Keratinocyte (primary cell): ENCODE data around the gene FAM78B. TPM values are rescaled to one million over a fixed set of nuclear protein-coding genes. Genes with fewer than 3 reads are reported as not detected.

Experiments
- DNase-seq: peaks from one replicate; pipeline ENCODE4 v3.0.0-alpha.2; 2011; ENCODE audit warnings: low read depth, missing footprints, low spot score
- FAIRE-seq: peaks from 2 replicates; lab custom pipeline; 2011; peaks lifted over from hg19 to GRCh38; lab: Jason Lieb, UNC
- H2AFZ ChIP-seq: 2 replicates; pipeline ENCODE4 v1.6.0; 2012; ENCODE audit warnings: low read length, control low read depth, inconsistent platforms; ENCODE audit not compliant: control insufficient read depth
- H3K27ac ChIP-seq: 2 replicates; pipeline ENCODE4 v1.5.1; 2011; ENCODE audit warnings: low read length; ENCODE audit not compliant: control insufficient read depth, insufficient read depth
- H3K27me3 ChIP-seq: 3 replicates; pipeline ENCODE4 v1.6.0; 2011; ENCODE audit warnings: low read length; ENCODE audit not compliant: control insufficient read depth, insufficient read depth; ENCODE audit errors: extremely low read depth
- H3K36me3 ChIP-seq, 2 experiments: 2 replicates in 1 of 2; 3 replicates in 1 of 2; pipeline ENCODE4 v1.5.1; 2011; ENCODE audit warnings: low read length in 2 of 2, mild to moderate bottlenecking in 1 of 2; ENCODE audit not compliant: control insufficient read depth in 2 of 2, insufficient read depth in 2 of 2; ENCODE audit errors: extremely low read depth in 1 of 2
- H3K4me1 ChIP-seq: 3 replicates; pipeline ENCODE4 v1.5.1; 2011; ENCODE audit warnings: low read length; ENCODE audit not compliant: control insufficient read depth, insufficient read depth; ENCODE audit errors: extremely low read depth
- H3K4me2 ChIP-seq: 3 replicates; pipeline ENCODE4 v1.6.0; 2011; ENCODE audit warnings: low read depth, low read length; ENCODE audit not compliant: control insufficient read depth, insufficient read depth; ENCODE audit errors: extremely low read depth
- H3K4me3 ChIP-seq, 3 experiments: fragments of 200-600 bp in 1 of 3; sonication (generic) in 1 of 3; 2 replicates in 2 of 3; 3 replicates in 1 of 3; pipeline ENCODE4 v1.5.1; 2011 to 2016; ENCODE audit warnings: low read length in 3 of 3, mild to moderate bottlenecking in 3 of 3, control low read depth in 2 of 3, inconsistent platforms in 1 of 3, low read depth in 1 of 3, mixed read lengths in 1 of 3, mixed run types in 1 of 3, moderate library complexity in 1 of 3; ENCODE audit not compliant: control insufficient read depth in 2 of 3, insufficient read depth in 2 of 3; ENCODE audit errors: extremely low read depth in 1 of 3
- H3K79me2 ChIP-seq: 2 replicates; pipeline ENCODE4 v1.6.0; 2012; ENCODE audit warnings: low read length; ENCODE audit not compliant: control insufficient read depth, insufficient read depth
- H3K9ac ChIP-seq: 3 replicates; pipeline ENCODE4 v1.6.0; 2011; ENCODE audit warnings: low read length; ENCODE audit not compliant: control insufficient read depth, insufficient read depth; ENCODE audit errors: extremely low read depth
- H3K9me1 ChIP-seq: 3 replicates; pipeline ENCODE4 v1.6.0; 2011; ENCODE audit warnings: low read length; ENCODE audit not compliant: control insufficient read depth, insufficient read depth; ENCODE audit errors: extremely low read depth
- H3K9me3 ChIP-seq: 2 replicates; pipeline ENCODE4 v1.5.1; 2012; ENCODE audit warnings: low read depth, low read length; ENCODE audit not compliant: control insufficient read depth
- H4K20me1 ChIP-seq: 3 replicates; pipeline ENCODE4 v1.6.0; 2011; ENCODE audit warnings: low read length; ENCODE audit not compliant: control insufficient read depth, insufficient read depth; ENCODE audit errors: extremely low read depth
- CTCF ChIP-seq, 3 experiments: IDR thresholded peaks in 1 of 3; conservative IDR thresholded peaks in 1 of 3; optimal IDR thresholded peaks in 1 of 3; 2 replicates in 2 of 3; 3 replicates in 1 of 3; pipeline versions ENCODE3 to v1.5.1; 2011; ENCODE audit warnings: low read length in 3 of 3, mild to moderate bottlenecking in 3 of 3, moderate library complexity in 2 of 3, control low read depth in 1 of 3, inconsistent platforms in 1 of 3; ENCODE audit not compliant: insufficient read depth in 2 of 3; ENCODE audit errors: extremely low read depth in 1 of 3
- EZH2 ChIP-seq: IDR thresholded peaks from one replicate; pipeline ENCODE4 v1.6.1; 2012; ENCODE audit warnings: inconsistent platforms, mild to moderate bottlenecking, low read length, moderate library complexity
- dilution Hi-C: fragments of 300-500 bp; cut with MboI; formaldehyde crosslinking; loops from one replicate; pipeline ENCODE4 v1.7.0; 2020; ENCODE audit warnings: low sequenced_read_pairs; ENCODE audit not compliant: extremely low pct_ligation_motif_present
- polyA plus RNA-seq, 5 experiments: library from polyadenylated mRNA; depleted of rRNA in 3 of 5; stranded (reverse) in 3 of 5; stranded (forward) in 1 of 5; unstranded in 1 of 5; fragments of >200 nt; gene quantifications; 1 replicate in 1 of 5; 2 replicates in 3 of 5; 3 replicates in 1 of 5; pipeline versions ENCODE4 v1.2.1 to v1.2.3, GENCODE V29; 2011 to 2012; ENCODE audit warnings: missing spikeins in 2 of 5, low read depth in 1 of 5, low replicate concordance in 1 of 5

FAM78B gene
- polyA plus RNA-seq, 1 donor (not counting 4 experiments of a cell fraction or from before 2014, with no cell fraction given) = 0.07 TPM

GRCh38 chr1:166111430-166111829, 55.4 kb downstream of the FAM78B start:
- Histone ChIP-seq H3K9me3 (no peaks in the 10 kb centered on the region), H3K4me1 (no peaks in the 10 kb centered on the region), H4K20me1 (no peaks in the 10 kb centered on the region), H3K79me2 (no peaks in the 10 kb centered on the region), H3K9me1 (no peaks in the 10 kb centered on the region), H3K27ac (no peak overlapping the region), H3K4me2 (no peak overlapping the region), H3K9ac (no peak overlapping the region), H2AFZ (no peak overlapping the region), H3K27me3 (no peaks in the 10 kb centered on the region), H3K36me3 (no peaks in the 10 kb centered on the region), H3K4me3 (no peak overlapping the region)
- dilution Hi-C loops = no loop called here
- TF ChIP-seq EZH2 (no peak), CTCF (optimal IDR thresholded peaks at IDR 0.05 in 1 of 3, IDR thresholded peaks at IDR 0.05 in 1 of 3, conservative IDR thresholded peaks at IDR 0.05 in 1 of 3; ENCODE audit: extremely low read depth in 1 of 3, insufficient read depth in 2 of 3, low read length in 3 of 3) (no peak)
- DNase-seq (no peak), FAIRE-seq (no peak)

- DNase-seq (no peak), FAIRE-seq (no peak)
- peaks cover 1% of the 10 kb centered on the region for H3K9me3 ChIP-seq
- H3K27ac ChIP-seq = no peak overlapping the region
- H3K4me1 ChIP-seq = no peaks in the 10 kb centered on the region
- H3K36me3 ChIP-seq = no peaks in the 10 kb centered on the region
- no peaks in the 10 kb centered on the region for H3K79me2 ChIP-seq
- dilution Hi-C loops = no loop called here
- H3K27me3 ChIP-seq = no peaks in the 10 kb centered on the region
- no peaks in the 10 kb centered on the region for H4K20me1 ChIP-seq
- no peak overlapping the region for H3K4me2 ChIP-seq
- TF ChIP-seq CTCF (optimal IDR thresholded peaks at IDR 0.05 in 1 of 3, IDR thresholded peaks at IDR 0.05 in 1 of 3, conservative IDR thresholded peaks at IDR 0.05 in 1 of 3; ENCODE audit: extremely low read depth in 1 of 3, insufficient read depth in 2 of 3, low read length in 3 of 3) = no peak
- no peak for TF ChIP-seq EZH2
- H2AFZ ChIP-seq = no peak overlapping the region
- H3K9me1 ChIP-seq = no peaks in the 10 kb centered on the region
- no peak overlapping the region for H3K9ac ChIP-seq
- H3K4me3 ChIP-seq = no peak overlapping the region
Observed at GRCh38 chr1:166090244-166090643, 76.6 kb downstream of the FAM78B start.
